Erythroblast (primary cell): ENCODE measurements around the gene CCDC190.

Experiments used
- GATA1 ChIP-seq: IDR thresholded peaks from 2 replicates; pipeline ENCODE4 v1.6.1; 2011; ENCODE audit warnings: low read depth, mild to moderate bottlenecking, control low read depth, low read length, moderate library complexity
- POLR2A ChIP-seq: IDR thresholded peaks from 2 replicates; pipeline ENCODE4 v1.6.1; 2011; ENCODE audit warnings: mild to moderate bottlenecking, low read length

DNA sequence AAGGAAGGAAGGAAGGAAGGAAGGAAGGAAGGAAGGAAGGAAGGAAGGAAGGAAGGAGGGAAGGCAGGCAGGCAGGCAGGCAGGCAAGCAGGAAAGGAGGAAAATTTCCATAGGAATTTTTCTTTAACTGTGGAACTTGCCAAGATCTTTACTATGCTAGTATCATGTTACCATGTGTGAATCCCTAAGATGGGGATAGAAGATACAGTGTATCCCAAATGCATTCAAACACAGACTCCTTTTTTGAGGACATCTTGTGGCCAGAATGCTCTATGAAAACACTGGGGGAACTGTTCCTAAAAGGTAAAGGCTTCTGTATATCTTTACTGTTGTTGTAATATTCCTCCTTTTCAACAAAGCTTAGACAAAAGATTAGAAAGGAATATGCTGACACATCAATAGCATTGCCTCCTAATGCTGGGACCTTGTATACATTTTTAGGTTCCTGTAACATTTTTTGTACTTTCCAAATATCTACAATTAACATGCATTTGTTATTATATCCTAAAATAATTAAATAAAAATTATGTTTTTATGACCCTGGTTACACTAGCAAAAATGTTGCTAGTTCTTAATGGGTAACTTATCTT lies 20.6 kb downstream of the CCDC190 start:
- no peak for TF ChIP-seq POLR2A
- TF ChIP-seq GATA1, result no peak
